Liver (tissue), 3 donors: ENCODE measurements around the gene GRB2.

Source experiments
- ATF3 ChIP-seq: IDR thresholded peaks from 2 replicates; pipeline ENCODE4 v1.6.1; 2016; ENCODE audit warnings: antibody characterized with exemption
- CTCF ChIP-seq: fragments of 150-350 bp; IDR thresholded peaks from 2 replicates; pipeline ENCODE4 v1.5.1; 2017; ENCODE audit warnings: improper control_type of control experiment, low read depth, low read length; ENCODE audit not compliant: missing input control
- EGR1 ChIP-seq, 2 donors: IDR thresholded peaks; 2 replicates each; pipeline ENCODE4 v1.6.1; 2016 to 2018; ENCODE audit warnings: antibody characterized with exemption in 2 of 2, low read depth in 2 of 2
- HNF4G ChIP-seq: IDR thresholded peaks from 2 replicates; pipeline ENCODE4 v1.6.1; 2016; ENCODE audit warnings: antibody characterized with exemption
- JUND ChIP-seq, 2 donors: IDR thresholded peaks; 2 replicates each; pipeline ENCODE4 v1.6.1; 2016; ENCODE audit warnings: antibody characterized with exemption in 2 of 2
- MAX ChIP-seq: IDR thresholded peaks from 2 replicates; pipeline ENCODE4 v1.6.1; 2016; ENCODE audit warnings: antibody characterized with exemption
- NR2F2 ChIP-seq: IDR thresholded peaks from 2 replicates; pipeline ENCODE4 v1.6.1; 2016; ENCODE audit warnings: antibody characterized with exemption
- RAD21 ChIP-seq, 2 donors: IDR thresholded peaks; 2 replicates each; pipeline ENCODE4 v1.6.1; 2016; ENCODE audit warnings: antibody characterized with exemption in 2 of 2, mild to moderate bottlenecking in 2 of 2
- SP1 ChIP-seq: IDR thresholded peaks from 2 replicates; pipeline ENCODE4 v1.6.1; 2018; ENCODE audit warnings: antibody characterized with exemption, mild to moderate bottlenecking
- TAF1 ChIP-seq: conservative IDR thresholded peaks from 2 replicates; pipeline ENCODE4 v1.6.1; 2016; ENCODE audit warnings: antibody characterized with exemption, mild to moderate bottlenecking
- donor health status: healthy.
- donor health status: healthy.

- TF ChIP-seq CTCF, result no peak
- no peak for TF ChIP-seq HNF4G
- TF ChIP-seq EGR1 (IDR thresholded peaks at IDR 0.05; ENCODE audit: low read depth in 2 of 2), result no peak
- TF ChIP-seq JUND (IDR thresholded peaks at IDR 0.05), result no peak
- no peak for TF ChIP-seq SP1
- no peak for TF ChIP-seq MAX
- TF ChIP-seq ATF3, result no peak
- TF ChIP-seq TAF1, result no peak
- TF ChIP-seq RAD21 (IDR thresholded peaks at IDR 0.05), result no peak
- no peak for TF ChIP-seq NR2F2
These were observed 55.4 kb downstream of the GRB2 start for GRCh38 chr17:75350029-75350428.
